Measurements from ENCODE around the gene ERI3. TPM values are rescaled to one million over a fixed set of nuclear protein-coding genes. Genes with fewer than 3 reads are reported as not detected.

The ERI3 gene
- total RNA-seq, 1 donor from 2014 or later = 96.1 TPM

- peaks cover 40% of the 10 kb centered on the region for H3K27me3 Mint-ChIP-seq
- TF ChIP-seq, protein P1, sequence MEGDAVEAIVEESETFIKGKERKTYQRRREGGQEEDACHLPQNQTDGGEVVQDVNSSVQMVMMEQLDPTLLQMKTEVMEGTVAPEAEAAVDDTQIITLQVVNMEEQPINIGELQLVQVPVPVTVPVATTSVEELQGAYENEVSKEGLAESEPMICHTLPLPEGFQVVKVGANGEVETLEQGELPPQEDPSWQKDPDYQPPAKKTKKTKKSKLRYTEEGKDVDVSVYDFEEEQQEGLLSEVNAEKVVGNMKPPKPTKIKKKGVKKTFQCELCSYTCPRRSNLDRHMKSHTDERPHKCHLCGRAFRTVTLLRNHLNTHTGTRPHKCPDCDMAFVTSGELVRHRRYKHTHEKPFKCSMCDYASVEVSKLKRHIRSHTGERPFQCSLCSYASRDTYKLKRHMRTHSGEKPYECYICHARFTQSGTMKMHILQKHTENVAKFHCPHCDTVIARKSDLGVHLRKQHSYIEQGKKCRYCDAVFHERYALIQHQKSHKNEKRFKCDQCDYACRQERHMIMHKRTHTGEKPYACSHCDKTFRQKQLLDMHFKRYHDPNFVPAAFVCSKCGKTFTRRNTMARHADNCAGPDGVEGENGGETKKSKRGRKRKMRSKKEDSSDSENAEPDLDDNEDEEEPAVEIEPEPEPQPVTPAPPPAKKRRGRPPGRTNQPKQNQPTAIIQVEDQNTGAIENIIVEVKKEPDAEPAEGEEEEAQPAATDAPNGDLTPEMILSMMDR (IDR thresholded peaks at IDR 0.05; ENCODE audit: unreplicated experiment) = no peak
- H3K4me1 Mint-ChIP-seq (ENCODE audit: low read depth) = peaks cover 2% of the 10 kb centered on the region
- DNase-seq (ENCODE audit: low spot score, unreplicated experiment) = no peak
- H3K9me3 Mint-ChIP-seq (ENCODE audit: low read depth) = no peaks in the 10 kb centered on the region
- no peaks in the 10 kb centered on the region for H3K36me3 Mint-ChIP-seq (ENCODE audit: insufficient read depth)
- H3K27ac Mint-ChIP-seq = no peak overlapping the region
- H3K4me3 Mint-ChIP-seq (ENCODE audit: low read depth) = no peak overlapping the region
These were observed 25.7 kb upstream of the ERI3 start for GRCh38 chr1:44380666-44381177.

DNA sequence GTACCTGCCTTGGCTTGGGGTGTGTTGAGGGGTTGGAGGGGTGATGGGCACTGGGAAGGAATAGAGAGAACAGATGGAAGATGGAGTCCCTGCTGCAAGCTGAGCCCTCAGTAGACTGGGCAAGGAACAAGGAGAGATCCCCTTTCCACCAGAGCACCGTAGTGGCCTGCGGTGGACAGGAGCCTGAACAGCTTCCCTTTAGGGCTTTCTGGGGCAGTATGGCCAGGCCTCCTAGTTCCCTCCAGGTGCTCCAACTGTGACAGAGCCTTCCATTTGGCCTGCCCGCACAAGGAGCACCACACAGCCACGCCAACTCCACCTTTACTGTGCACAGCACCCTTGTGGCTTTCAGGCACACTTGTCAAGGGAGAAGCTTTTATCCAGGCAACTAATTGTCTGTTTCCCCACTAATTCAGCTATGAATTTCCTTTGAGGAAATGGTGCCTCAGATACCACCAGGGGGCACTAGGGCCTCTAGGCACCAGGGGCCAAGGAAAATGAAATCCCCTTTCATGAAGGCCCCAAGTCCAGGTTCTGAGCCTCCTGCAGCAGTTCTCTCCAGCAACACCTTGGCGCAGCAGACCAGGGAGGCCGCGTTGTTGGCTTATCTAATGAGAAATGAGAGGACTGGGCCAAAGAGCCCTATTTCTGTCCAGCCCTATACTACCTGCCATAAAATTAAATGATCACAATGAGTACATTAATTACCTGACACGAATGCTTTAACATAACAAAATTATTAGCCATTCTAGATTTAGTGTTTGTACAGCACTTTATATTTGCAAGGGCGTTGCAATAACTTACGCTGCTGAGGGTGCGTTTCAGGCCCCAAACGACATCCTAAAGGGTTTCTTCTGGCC, 23.1 kb upstream of the ERI3 start:
- no peak overlapping the region for H3K4me3 Mint-ChIP-seq (ENCODE audit: low read depth)
- TF ChIP-seq, protein P1 (IDR thresholded peaks at IDR 0.05; ENCODE audit: unreplicated experiment) = peak; percentile 79
- H3K36me3 Mint-ChIP-seq (ENCODE audit: insufficient read depth) = no peaks in the 10 kb centered on the region
- H3K27me3 Mint-ChIP-seq = peaks cover 26% of the 10 kb centered on the region
- peak; percentile 40 for DNase-seq (ENCODE audit: low spot score, unreplicated experiment)
- H3K27ac Mint-ChIP-seq = no peak overlapping the region
- peaks cover 2% of the 10 kb centered on the region for H3K4me1 Mint-ChIP-seq (ENCODE audit: low read depth)
- no peaks in the 10 kb centered on the region for H3K9me3 Mint-ChIP-seq (ENCODE audit: low read depth)

- Mint-ChIP-seq H3K27me3 (peaks cover 13% of the 10 kb centered on the region), H3K4me3 (ENCODE audit: low read depth) (no peak overlapping the region), H3K36me3 (ENCODE audit: insufficient read depth) (no peaks in the 10 kb centered on the region), H3K4me1 (ENCODE audit: low read depth) (peaks cover 2% of the 10 kb centered on the region), H3K27ac (no peak overlapping the region), H3K9me3 (ENCODE audit: low read depth) (no peaks in the 10 kb centered on the region)
- TF ChIP-seq, protein P1 (IDR thresholded peaks at IDR 0.05; ENCODE audit: unreplicated experiment) = no peak
- no peak for DNase-seq (ENCODE audit: low spot score, unreplicated experiment)
These were observed 20.5 kb upstream of the ERI3 start for GRCh38 chr1:44375547-44375946.

DNA sequence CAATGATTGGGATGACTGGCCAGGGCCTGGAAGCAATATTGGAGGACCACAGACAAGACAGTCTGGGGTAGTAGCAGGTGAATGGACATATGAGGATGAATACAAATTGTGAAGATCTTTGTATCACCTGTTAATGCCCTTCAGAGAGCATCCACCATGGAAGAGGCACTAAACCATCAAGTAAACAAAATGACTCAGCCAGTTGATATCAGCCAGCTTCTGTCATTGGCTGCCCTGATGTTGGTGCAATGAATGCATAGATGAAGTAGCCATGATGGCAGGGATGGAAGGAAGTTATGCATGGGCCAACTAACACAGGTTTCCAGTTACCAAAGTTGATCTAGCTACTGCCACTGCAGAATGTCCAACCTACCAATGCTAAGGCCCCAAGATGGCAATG, 16.1 kb upstream of the ERI3 start:
- no peaks in the 10 kb centered on the region for H3K36me3 Mint-ChIP-seq (ENCODE audit: insufficient read depth)
- no peak overlapping the region for H3K27ac Mint-ChIP-seq
- no peak for DNase-seq (ENCODE audit: low spot score, unreplicated experiment)
- no peaks in the 10 kb centered on the region for H3K9me3 Mint-ChIP-seq (ENCODE audit: low read depth)
- TF ChIP-seq, protein P1 (IDR thresholded peaks at IDR 0.05; ENCODE audit: unreplicated experiment) = no peak
- peaks cover 21% of the 10 kb centered on the region for H3K27me3 Mint-ChIP-seq
- no peak overlapping the region for H3K4me3 Mint-ChIP-seq (ENCODE audit: low read depth)
- peaks cover 4% of the 10 kb centered on the region for H3K4me1 Mint-ChIP-seq (ENCODE audit: low read depth)

DNA sequence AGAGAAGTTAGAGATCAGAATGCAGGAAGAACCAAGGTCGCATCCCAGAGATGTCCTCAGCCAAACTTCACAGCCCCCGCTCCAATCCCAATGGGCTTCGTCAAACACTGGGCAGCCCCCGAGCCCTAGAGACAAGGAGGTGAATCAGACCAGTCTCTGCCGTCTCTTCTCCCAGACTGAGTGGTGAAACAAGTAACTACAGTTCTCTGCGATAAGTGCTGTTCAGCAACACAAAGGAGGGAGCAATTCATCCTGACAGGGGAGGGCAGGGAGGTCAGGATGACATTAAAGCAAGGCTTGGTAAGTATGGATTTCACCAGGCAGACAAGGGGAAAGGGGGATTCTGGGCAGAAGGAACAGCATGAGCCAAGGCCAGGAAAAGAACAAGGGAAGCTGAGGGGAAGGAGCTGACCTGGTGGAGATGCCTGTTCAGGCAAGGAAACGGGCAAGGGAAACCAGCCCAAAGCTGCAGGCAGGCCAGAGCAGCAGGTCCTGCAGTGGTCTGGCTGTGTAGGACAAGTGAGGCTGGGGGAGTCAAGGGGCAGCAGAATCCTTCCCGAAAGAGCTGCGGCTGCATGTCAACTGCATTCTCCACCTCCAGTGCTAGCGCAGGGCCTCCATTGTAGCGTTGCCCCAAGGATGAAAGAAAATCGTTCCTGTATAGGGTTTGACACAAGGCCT, 13.6 kb upstream of the ERI3 start:
- Mint-ChIP-seq H3K9me3 (ENCODE audit: low read depth) (no peaks in the 10 kb centered on the region), H3K36me3 (ENCODE audit: insufficient read depth) (no peaks in the 10 kb centered on the region), H3K27ac (no peak overlapping the region), H3K4me3 (ENCODE audit: low read depth) (no peak overlapping the region), H3K27me3 (peaks cover 23% of the 10 kb centered on the region), H3K4me1 (ENCODE audit: low read depth) (peaks cover 4% of the 10 kb centered on the region)
- TF ChIP-seq, protein P1 (IDR thresholded peaks at IDR 0.05; ENCODE audit: unreplicated experiment) = no peak
- DNase-seq (ENCODE audit: low spot score, unreplicated experiment) = no peak

Data from progenitor cell of endocrine pancreas (in vitro differentiated cells).